ENCODE results near the gene CEL.
"Not testable (repeated sequence)": the region's sequence is repeated elsewhere in the genome, so short reads cannot be mapped to it uniquely, and the experiment has no call there.

CEL gene

GRCh38 chr9:133081957-133082644 lies 20.3 kb downstream of the CEL start:
- DNase-seq (ENCODE audit: low spot score); FAIRE-seq: not testable (repeated sequence)

- not testable (repeated sequence) for DNase-seq (ENCODE audit: low spot score); FAIRE-seq
These were observed 21.9 kb downstream of the CEL start for GRCh38 chr9:133083688-133084087.

GRCh38 chr9:133086212-133086860 lies 24.6 kb downstream of the CEL start:
- not testable (repeated sequence) for FAIRE-seq

GRCh38 chr9:133086894-133087293 lies 25.1 kb downstream of the CEL start:
- FAIRE-seq: no peak
- DNase-seq (ENCODE audit: low spot score): no peak

More at GRCh38 chr9:133086212-133086860, 24.6 kb downstream of the CEL start:
- not testable (repeated sequence) for DNase-seq (ENCODE audit: low spot score)

- no peak for FAIRE-seq
- no peak for DNase-seq (ENCODE audit: low spot score)
These were observed 25.8 kb downstream of the CEL start for GRCh38 chr9:133087429-133088145.

- DNase-seq (ENCODE audit: low spot score): no peak
- no peak for FAIRE-seq
These were observed 26.5 kb downstream of the CEL start for GRCh38 chr9:133088146-133088750.

- DNase-seq (ENCODE audit: low spot score) (no peak), FAIRE-seq (no peak)
These were observed 27.0 kb downstream of the CEL start for GRCh38 chr9:133088756-133089155.

- no peak for FAIRE-seq
- DNase-seq (ENCODE audit: low spot score): no peak
These were observed 27.5 kb downstream of the CEL start for GRCh38 chr9:133089271-133089671.

GRCh38 chr9:133090187-133090586 lies 28.4 kb downstream of the CEL start:
- FAIRE-seq (no peak), DNase-seq (ENCODE audit: low spot score) (no peak)

- no peak for FAIRE-seq
- DNase-seq (ENCODE audit: low spot score): no peak
These were observed 29.1 kb downstream of the CEL start for GRCh38 chr9:133090752-133091385.

- FAIRE-seq; DNase-seq (ENCODE audit: low spot score): not testable (repeated sequence)
These were observed 32.6 kb downstream of the CEL start for GRCh38 chr9:133094351-133094750.

GRCh38 chr9:133094842-133095393 lies 33.1 kb downstream of the CEL start:
- FAIRE-seq: no peak

GRCh38 chr9:133098104-133098754 lies 36.4 kb downstream of the CEL start:
- FAIRE-seq (no peak), DNase-seq (ENCODE audit: low spot score) (no peak)

More at GRCh38 chr9:133094842-133095393, 33.1 kb downstream of the CEL start:
- no peak for DNase-seq (ENCODE audit: low spot score)

- DNase-seq (ENCODE audit: low spot score): no peak
- no peak for FAIRE-seq
These were observed 37.1 kb downstream of the CEL start for GRCh38 chr9:133098871-133099270.

GRCh38 chr9:133099726-133100505 lies 38.1 kb downstream of the CEL start:
- DNase-seq (ENCODE audit: low spot score) (no peak), FAIRE-seq (no peak)

GRCh38 chr9:133100506-133101355 lies 39.0 kb downstream of the CEL start:
- no peak for FAIRE-seq
- DNase-seq (ENCODE audit: low spot score): no peak

GRCh38 chr9:133101356-133102189 lies 39.8 kb downstream of the CEL start:
- DNase-seq (ENCODE audit: low spot score) (no peak), FAIRE-seq (no peak)

Data from urothelium cell line (cell line).